Kasumi-1 (cell line): ENCODE data around the gene SKIL.

Experiments
- DNase-seq, 2 experiments: peaks; one replicate each; lab custom pipeline; 2025; lab: John Stamatoyannopoulos, UW

The SKIL gene

DNA sequence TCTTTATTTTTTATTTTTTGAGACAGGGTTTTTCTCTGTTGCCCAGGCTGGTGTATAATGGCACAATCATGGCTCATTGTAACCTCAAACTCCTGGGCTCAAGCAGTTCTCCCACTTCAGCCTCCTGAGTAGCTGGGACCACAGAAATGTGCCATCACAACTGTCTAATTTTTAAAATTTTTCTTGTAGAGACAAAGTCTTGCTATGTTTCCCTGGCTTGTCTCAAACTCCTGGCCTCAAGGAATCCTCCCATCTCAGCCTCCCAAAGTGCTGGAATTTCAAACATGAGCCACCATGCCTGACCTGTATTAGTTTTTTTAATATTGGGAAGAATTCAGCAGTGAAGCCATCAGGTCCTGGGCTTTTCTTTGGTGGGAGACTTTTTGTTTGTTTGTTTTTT lies 47.6 kb downstream of the SKIL start:
- no peak for DNase-seq

DNA sequence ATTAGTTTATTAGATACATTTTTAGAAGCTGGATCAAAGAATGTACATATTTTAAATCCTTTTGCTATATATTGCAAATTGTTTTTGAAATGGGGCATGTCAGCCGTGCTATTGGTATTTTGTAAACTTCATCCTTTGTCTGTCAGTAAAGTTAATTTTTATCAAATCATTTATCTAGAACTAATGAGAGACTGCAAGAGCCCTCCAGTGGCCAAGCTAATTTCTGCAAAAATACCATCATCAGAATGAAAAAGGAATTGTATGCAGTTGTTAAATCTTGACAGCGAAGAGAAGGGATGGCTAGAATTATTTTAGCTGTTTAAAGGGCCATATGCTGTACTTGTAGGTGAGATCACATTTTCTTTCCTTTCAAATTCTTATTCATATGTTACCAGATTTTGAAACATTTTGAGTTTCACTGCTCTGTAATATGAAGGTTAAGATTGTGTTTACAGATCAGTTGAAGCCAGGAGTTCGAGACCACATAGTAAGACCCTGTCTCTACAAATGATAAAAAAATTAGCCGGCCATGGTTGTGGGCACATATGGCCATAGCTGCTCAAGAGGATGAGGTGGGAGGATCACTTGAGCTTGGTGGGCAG lies 53.0 kb downstream of the SKIL start:
- DNase-seq = peak; percentile 28 to 48

DNA sequence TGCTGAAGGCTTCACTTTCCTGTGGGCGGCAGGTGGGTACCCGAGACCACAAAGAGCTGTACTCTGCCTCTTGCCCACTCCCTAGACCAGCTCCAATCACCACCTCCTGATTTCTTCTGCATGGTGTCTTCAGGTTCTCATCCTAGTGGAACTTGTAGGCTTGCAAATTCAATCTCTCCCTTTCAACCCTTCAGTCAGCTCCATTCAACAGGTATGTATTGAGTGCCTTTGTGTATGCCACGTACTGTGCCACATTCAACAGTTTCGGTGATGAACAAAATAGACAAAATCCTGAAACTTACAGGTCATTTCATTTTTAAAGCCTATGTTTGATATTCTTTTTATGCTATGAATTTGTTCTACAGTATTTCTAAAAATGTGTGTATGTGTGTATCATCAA lies 55.8 kb downstream of the SKIL start:
- no peak for DNase-seq

DNA sequence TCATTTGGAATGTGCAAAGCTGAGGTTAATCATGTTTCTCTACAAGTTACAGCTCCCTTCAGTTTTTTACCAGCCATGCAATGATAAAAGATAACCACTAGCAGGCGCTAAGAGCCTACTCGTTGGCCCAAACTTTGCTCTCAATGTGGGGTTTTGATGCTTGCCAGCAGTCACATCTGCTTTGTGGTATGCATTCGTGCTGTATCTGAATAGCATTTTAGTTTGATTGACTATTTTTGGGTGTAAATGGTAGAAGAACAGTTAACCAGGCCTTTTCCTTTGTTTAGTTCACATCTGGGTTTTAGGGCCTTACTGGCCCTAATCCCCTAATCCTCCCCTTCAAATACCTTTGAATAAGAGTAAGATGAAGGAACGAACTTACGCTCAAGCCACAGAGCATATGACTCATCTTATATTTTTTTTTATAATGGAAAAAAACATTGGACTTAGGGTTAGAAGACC lies 56.7 kb downstream of the SKIL start:
- peak; percentile 78 to 85 for DNase-seq

DNA sequence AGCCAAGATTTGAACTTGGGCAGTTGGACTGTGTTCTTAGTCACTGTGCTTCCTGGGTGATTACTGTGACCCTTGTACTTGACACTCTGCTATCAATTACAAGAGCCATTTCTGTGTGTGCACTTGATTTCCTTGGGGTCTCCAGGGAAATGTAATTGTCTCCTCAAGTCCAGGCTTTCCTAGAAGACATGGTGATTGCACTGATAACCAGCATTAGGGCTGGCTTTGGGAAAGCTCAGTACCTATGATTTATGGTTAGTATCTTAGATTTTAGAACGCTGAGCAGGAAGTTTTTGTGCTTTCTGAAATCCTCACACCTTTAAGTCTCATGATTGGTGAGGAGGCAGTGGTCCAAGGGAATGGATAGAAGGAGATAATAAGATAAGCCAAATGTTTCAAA lies 59.6 kb downstream of the SKIL start:
- DNase-seq = no peak

DNA sequence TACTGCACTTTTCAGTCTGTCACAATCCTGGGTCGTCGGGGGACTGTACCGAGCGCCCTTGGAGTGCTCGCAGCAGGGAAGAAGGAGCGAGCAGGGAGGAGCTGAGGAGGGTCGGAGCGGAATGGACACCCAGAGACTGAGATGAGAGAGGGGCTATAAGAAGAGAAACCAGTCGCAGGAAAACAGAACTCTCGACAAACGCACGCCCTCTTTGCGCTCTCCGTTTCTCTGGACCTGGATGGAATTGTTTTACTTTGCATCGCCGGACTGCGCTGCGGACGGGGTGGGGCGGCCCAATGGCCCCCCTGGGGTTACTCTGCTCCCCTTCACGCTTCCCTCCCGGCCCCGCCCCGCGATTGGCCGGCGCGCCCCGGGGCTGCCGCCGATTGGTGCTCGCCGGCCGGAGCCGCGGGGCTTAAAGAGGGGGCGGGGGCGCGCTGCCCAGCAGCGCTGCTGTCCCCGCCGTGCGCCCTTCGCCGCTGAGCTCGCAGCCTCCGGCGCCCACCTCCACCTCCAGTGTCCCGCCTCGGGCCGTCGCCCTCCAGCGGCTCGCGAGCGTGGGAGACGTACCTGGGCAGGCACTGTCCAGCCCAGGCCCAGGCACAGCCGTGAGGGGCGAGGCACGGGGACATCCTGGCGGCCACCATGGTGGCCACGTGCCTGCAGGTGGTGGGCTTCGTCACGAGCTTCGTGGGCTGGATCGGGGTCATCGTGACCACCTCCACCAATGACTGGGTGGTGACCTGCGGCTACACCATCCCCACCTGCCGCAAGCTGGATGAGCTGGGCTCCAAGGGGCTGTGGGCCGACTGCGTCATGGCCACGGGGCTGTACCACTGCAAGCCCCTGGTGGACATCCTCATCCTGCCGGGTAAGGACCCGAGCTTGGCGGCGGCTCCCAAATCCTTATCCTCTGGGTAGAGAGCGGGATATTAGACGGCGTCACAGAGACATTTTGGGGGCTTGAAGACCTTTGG lies 61.2 kb downstream of the SKIL start, which contains the start of gene CLDN11:
Gene CLDN11 (plus strand): TSS at position 447 of the 977 bp plus-strand sequence. CDS start 199 bp downstream, at position 646.
- DNase-seq = no peak

DNA sequence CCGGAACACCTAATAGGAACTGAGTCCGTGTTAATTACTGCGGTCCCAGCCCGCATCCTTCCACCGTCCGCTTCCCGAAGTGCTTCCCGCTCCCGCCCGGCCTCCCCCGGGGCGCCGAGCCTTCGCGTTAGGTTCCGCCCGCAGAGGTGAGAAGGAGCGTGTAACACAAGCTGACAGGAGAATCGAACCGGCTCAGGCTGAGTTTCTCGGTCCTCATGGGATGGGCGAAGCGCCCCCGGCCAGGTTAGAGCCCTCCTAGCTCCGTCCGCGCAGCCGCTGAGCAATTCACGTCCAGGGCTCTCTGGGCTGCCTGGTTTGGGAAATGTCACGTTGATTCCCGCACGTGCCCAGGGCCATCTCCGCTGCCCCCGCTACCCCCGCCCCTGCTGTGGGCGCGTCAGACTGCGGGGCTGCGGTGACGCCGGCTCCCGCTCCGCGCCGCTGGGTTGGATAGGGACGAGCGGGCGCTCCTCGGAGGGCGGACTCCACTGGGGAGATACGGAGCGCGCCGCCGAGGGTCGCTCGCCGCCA lies 62.1 kb downstream of the SKIL start:
- no peak for DNase-seq

DNA sequence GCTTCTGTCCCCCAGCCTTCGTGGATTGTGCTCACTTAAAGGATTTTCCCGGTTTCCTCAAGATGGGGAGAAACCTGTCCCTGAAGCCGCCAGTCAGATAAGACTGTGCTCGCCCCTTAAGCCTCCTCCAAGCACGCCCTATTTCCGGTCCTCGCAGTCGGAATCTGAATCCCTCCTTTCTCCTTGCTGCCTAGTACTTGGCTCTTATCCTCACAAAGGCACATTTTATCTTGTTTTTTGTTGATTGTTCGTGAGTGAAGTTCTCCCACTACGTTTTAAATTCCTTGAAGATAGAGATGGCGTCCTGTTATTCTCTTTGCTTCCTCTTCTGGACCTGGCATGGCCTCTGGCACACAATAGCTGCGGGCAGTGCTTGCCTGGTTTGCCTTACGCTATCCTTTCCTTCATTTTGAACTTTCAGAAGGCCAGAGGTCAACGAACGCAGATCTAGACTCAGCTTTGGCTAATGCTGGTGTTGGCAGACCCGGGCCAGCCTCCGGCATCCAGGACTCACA lies 62.8 kb downstream of the SKIL start:
- no peak for DNase-seq

DNA sequence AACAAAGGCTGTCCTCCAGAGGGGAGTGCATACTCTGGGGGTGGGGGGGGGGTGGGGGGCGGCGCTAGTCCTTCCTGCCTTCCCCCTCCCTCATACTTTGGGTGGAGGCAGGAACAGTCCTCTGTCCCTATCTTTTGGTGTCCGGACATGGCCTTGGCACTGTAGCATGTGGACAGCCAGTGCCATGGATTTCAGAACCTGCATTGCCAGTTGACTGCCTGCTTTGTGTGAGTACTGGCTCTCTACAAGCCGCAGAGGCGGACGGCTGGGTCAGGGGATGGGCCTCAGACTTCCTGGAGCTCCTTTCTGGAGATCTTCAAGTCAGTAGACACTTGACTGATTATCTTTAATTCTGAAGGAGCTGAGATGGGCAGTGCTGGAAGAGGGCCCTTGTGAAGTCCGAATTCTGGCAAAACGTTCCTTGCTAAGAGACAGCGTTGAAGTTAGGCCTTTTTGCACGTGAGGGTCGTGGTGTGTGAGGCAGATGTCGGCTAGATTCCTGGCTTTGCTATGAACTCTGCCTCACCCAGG lies 63.7 kb downstream of the SKIL start:
- DNase-seq = no peak

DNA sequence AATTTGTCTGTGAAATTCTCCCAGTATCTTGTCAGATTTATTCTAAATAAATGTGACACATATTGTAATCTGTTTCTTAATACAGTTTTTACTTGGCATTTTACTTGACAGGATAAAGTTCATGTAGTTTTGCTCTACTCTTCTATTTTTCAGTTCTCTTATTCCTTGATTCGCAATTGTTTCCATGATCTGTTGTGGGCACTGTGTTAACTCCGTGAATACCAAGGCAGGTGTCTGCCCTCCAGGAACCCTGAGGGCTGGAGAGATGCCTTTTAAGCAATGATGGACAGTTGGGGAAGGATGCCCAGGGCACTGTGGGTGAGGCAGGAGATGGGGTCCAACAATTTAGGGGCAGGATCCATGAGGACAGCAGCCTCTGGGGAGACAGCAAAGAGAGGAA lies 64.2 kb downstream of the SKIL start:
- no peak for DNase-seq

DNA sequence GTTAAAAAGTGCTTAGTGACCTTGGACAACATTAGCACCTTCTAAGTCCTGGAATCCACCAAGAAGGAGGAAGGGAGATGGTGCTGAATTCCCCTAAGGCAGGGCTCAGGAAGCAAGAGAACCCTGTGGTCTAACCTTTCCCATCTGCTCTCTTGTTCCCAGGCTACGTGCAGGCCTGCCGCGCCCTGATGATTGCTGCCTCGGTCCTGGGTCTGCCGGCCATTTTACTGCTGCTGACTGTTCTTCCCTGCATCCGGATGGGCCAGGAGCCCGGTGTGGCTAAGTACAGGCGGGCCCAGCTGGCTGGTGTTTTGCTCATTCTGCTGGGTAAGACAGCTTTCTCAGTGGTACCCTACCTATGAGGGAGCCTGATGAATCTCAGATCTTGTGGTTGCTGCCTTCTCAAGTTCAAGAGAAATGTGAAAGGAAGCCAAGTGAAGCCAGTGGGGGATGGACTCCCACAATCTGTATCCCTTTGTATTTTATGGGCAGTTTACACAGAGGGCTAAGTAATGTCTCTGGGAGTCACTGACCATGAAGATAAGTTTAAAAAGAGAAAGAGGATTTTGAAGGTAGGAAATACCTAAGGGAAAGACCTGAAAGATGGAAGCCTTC lies 65.6 kb downstream of the SKIL start:
- DNase-seq = no peak

DNA sequence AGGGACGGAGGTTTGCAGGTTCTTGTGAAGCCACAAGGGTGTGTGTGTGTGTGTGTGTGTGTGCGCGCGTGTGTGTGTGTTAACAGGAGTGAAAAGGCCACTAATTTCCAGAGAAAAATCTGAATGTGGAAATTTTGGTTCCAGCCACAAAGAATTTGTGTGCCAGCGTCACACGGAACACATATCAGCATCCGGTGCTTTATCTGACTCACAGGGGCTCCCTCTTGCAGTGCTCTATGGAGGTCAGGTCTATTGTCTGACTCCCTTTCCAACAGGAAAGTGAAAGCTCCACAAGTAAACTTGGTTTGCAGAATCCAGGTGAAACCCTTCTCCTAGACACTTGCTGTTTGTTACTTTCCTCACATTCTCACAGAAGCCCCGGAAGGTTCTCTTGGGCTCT lies 67.4 kb downstream of the SKIL start:
- DNase-seq = no peak

DNA sequence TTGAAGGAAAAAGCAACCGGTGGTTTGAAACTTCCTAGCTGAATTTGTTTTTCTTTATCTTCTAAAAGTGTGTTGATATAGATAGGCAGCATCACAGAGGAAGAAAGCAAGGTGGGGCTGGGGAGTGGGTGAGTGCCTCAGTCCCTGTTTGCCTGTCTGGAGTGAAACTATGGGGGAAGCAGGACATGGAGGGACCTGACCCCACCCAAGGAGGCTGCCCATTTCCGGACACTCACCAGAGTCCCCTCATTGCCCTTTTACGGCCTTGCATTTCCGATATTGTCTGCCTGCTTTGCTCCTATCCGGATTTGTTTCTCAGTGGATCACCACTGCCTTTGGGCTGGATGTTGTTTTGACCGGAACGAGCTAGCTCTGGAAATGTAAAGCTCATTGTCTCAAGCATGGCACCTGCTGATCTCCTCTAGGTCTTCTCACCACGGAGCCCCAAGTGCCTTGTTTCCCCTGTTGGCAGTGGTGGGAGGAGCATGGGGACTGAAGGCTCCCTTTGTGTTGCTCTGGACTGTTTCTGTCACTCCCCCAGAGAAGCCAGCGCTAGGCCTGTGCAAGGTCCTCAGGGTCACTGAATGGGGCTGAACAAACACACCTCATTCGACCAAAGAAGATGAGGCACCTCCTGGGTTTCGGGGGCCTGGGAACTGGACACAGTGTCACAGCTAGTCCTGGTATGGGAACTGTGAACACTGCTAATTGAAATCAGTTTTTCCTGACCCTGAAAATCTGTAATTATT lies 68.2 kb downstream of the SKIL start:
- DNase-seq = no peak

DNA sequence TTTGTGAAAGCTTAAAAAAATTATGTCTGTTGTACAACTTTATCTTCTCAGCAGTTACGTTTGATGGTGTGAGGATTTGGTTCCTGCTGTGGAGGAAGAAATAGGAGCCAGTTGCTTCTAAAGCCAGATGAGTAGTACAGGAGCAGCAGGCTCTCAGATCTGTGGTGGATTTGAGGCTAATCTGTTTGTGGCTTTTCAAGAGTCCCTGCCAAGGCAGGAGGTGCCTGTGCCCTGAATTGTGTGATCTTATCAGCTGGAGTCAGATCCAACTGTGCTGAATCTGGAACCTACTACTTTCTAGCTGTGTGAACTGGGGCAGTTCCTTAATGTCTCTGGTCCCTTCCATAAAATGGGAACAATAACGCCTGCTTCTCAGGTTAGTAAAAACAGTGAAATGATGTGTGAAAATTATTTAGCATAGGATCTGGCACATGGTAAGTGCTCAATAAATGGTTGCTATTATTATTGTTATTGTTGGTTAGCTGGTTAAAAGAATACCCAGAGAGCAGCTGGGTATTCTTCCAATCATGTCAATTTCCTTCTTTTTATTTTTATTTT lies 68.8 kb downstream of the SKIL start:
- no peak for DNase-seq

DNA sequence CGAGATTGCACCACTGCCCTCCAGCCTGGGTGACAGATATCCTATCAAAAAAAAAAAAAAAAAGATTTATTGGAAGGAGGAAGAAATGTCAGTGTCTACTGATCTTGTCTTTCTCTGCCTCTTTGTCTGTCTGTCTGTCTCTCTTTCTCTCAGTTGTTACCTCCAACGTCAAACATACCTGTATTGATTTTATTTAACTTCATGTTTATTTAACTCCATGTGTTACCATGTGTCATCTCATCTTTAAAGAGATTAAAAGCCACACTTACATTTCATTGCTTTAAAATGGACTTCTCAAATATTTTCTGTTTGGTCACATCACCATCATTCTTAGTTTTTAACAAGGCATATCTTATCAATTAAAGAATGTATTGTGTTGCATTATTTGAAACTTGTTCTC lies 70.6 kb downstream of the SKIL start:
- no peak for DNase-seq

DNA sequence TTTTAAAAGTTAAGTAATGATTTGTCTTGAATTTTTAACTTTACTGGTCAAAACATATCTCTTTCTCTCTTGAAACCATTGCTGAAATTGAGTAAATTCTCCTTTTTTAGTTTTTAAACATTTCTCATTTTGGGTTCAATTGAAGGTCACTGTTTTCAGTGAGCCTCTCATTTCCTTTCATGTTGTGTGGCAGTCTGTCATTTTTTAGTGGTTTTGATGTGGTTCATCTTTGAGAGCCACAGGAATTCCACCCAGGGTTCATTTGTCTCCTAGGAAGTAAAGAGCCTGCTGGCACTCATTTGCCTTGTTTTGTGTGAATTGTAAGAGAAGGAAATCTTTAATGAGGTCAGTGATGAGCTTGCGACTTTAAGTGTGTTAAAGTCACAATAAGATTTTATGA lies 71.5 kb downstream of the SKIL start:
- DNase-seq = peak; percentile 19 to 20

DNA sequence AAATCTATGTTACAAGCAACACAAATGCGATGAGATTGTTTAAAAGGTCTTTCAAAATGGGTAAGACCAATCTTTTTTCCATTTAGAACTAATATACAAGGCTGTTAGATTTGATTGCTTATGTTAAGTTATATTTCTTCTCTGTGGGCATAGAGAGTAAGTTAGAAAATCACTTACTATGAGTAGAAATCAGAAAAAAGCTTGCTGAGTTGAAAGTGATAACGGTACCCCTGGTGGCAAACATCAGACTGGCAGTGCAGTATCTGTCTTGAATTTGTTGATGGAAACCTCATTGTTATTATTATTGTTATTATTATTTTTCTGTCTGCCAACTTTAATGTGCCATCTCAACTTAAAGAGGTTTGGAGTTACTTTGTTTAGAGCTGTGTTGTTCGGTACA lies 73.5 kb downstream of the SKIL start:
- DNase-seq = no peak

DNA sequence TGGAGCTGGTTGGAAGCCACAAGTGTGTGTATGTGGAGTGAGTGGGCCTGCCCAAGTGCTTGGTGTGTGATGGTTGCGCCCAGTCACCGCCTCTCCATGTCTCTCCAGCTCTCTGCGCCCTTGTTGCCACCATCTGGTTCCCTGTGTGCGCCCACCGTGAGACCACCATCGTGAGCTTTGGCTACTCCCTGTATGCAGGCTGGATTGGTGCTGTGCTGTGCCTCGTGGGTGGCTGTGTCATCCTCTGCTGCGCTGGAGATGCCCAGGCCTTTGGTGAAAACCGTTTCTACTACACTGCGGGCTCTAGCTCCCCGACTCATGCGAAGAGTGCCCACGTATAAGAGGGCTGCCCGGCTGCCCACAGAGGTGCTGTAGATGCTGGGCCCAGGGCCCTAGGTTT lies 74.9 kb downstream of the SKIL start:
- DNase-seq = no peak

DNA sequence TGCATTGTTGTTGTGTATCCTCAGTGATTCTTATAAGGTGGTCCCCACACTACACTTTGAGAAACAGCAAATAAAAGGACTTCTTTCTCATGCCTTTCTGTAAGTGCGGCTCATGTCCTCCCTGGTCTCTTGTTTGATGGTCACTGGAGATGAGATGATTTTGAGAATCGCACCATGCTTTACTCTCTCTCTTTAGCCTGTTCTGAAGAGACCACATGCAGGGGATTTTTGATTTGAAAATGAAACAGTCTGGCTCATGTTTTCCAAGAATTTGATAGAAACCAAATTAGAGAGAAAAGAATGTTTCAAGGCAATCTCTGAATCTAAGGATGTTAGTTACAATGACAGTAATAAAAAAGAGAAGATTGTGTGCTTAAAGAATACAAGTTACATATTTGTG lies 79.2 kb downstream of the SKIL start:
- no peak for DNase-seq

DNA sequence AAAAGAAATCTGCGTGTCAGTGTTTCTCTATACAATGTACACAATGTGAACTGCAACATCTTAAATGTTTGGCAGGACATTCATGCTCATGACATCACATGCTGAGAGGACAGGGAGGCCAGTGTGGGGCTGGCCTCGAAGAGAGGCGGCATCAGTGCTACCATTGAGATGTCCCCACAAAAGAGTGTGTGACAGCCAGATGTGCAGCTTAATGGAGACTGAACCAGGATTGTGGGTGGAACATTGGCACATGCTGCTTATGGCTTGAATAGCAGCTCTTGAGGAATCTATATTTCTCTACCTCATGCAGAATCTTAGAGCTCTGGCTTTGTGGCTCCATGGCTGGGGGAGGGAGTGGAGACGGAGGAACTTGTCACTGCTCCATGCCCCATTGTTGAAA lies 79.7 kb downstream of the SKIL start:
- DNase-seq = no peak
